NCI-H748 (cell line): ENCODE data around the gene CLEC4G.

Experiments
- DNase-seq: peaks from one replicate; lab custom pipeline; 2025; ENCODE audit not compliant: unreplicated experiment; lab: John Stamatoyannopoulos, UW

Gene CLEC4G

DNA sequence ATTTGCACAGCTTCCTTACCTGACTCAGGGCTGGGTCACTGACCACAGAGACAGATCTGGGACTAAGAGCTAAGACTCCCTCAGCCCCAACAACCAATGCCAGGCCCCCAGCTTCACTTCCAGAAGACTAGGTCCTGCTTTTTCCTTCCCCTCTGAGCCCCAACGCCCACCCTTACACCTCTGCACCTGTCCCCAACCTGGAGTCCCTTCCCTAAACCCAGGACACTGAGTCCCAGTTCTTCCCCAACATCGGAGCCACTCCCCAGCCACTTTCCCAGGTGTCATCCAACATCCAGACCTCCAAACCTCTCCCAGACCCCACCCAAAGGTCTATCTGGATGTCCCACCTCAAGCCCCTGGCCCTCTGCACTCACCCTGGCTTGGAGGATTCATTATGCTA lies 32.9 kb downstream of the CLEC4G start:
- DNase-seq, result no peak

DNA sequence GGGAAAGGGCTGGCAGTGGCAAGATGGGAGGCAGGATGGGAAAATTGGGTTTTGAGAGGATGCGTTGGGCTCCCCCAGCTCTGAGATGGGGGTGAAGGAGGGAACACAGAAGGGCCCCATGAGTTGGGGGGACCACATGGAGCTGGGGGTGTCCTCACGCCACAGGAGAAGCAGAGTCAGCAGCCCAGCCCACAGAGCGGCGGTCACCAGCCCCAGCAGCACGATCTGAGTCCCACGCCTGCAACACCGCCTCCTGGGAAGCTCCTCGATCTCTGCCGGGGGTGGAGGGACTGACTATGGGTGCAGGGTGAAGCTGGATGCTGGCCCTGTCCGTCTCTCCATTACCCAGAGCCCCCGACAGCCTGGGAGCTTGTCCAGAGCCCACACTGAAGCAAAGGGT lies 33.3 kb downstream of the CLEC4G start:
- no peak for DNase-seq

DNA sequence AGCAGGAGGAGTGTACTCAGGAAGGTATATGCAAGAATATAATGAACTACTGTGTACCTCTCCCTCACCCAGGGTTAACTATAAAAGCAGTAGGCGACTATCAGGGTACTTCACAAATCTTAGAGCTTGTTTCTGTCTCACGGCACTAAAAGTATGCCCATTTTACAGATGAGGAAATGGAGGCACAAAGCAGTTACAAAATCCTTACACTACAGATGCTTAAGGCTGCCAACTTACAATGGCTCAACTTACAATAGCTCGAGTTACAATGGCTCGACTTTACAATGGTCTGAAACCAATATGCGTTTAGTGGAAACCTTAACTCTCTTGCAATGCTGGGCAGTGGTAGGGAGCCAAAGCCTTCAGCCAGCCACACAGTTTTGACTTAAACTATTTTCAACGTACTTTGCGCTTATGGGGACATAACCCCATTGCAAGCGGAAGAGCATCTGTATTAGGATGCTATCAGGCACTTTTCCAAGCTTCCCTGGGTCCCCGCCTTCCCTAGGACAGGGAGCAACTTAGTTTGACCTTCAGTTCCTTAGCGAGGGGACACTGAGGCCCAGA lies 34.1 kb downstream of the CLEC4G start:
- DNase-seq, result no peak

DNA sequence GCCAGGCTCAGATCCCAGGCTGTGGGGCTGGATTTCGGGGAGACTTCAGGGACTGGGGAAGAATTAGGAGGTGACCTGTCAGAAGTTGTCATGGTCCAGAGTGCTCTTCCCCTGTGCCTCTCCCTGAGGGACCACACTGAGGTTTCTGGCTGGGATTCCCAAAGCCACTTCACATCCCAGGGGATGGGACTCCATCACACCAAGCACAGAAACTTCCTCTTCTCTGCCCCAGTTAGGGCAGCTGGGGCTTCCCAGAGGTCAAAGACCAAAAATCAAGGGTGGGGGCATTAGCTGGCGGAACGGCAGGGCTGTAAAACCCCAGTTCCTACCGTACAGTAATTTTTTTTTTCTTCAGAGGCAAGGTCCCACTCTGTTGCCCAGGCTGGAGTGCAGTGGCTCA lies 37.4 kb downstream of the CLEC4G start:
- no peak for DNase-seq

DNA sequence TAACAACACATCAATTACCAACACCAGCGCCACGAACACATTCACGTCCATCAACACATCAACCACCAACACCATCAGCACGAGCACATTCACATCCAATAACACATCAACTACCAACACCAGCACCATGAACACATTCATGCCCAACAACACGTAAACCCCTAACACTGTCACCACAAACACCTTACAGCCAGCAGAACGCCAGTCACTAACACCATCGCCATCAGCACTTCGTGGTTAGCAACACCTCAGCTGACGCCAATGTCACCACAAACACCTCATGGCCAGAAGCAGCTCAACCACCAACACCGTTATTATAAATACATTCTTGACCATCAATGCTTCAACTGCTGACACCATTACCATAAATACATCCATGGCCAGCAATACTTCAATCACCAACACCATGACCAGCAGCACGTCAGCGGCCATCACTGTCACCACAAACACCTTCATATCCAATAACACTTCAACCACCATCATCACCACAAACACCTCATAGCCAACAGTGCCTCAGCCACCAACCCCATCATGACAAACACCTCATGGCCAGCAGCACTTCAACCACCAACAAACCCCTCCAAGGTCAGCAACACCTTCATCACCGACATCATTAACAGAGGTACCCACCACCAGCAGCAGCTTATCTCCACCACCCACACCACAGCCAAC lies 39.4 kb downstream of the CLEC4G start:
- DNase-seq, result no peak

DNA sequence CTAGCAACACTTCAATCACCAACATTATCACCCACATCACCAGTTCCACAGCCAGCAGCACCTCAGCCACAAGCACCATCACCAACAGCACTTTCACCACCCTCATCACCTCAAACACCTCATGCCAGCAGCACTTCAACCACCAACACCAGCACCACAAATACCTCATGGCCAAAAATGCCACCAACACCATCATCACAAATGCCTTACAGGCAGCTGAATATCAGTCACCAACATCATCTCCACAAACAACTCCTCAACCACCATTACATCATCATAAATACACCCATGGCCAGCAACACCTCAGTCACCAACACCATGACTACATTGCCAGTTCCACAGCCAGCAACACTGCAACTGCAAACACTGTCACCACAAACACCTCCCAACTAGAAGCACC lies 40.4 kb downstream of the CLEC4G start:
- DNase-seq, result no peak

DNA sequence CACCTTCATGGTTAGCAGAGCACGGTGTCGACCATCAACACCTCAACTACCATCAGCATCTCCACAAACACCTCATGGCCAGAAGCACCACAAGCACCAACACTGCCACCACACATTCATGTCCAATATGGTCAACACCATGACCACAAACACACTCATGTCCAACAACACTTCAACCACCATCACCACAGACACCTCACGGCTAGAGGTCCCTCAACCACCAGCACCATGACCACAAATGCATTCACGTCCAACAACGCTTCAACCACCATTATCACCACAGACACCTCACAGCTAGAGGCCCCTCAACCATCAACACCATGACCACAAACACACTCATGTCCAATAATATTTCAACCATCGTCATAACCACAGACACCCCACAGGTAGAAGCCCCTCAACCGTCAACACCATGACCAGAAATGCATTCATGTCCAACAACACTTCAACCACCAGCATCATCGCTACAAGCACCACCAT lies 41.1 kb downstream of the CLEC4G start:
- DNase-seq, result no peak

DNA sequence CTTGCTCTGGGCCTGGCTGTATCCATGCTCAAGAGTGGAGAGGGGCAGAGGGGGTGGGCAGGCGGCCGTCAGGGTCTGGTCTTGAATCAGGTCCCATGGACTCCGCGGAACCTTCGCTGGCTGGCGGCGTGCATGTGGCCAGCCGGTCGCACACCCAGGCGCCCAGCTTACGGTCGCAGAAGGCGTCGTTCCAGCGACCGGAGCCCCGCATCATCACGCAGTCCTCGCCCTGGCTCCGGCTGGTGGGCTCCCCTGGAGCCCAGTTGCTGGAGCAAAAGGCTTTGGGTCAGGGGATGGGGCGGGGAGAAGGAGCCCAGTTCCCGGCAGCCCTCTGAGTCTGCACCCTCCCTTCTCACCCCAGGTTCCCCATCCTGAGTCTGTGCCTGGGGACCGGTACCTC lies 42.7 kb downstream of the CLEC4G start:
- DNase-seq, result no peak

DNA sequence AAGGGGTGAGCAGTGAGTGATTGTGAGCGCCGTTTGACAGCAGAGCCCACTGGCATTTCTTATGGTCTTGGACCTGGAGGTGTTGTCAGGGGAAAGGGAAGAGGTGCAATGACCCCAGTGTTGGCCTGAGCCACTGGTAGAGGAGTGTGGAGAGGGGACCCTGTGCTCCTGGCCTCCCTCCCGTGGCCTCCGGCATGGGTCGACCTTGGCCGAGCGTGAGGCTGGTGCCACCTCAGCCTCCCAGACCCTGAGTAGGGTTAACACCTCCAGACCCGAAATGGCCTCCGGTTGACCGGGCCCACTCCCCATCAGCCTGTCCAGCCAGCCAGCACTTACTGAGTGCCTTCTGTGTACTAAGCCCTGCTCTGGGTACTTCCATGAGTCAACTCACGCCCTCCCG lies 44.7 kb downstream of the CLEC4G start:
- DNase-seq, result no peak

DNA sequence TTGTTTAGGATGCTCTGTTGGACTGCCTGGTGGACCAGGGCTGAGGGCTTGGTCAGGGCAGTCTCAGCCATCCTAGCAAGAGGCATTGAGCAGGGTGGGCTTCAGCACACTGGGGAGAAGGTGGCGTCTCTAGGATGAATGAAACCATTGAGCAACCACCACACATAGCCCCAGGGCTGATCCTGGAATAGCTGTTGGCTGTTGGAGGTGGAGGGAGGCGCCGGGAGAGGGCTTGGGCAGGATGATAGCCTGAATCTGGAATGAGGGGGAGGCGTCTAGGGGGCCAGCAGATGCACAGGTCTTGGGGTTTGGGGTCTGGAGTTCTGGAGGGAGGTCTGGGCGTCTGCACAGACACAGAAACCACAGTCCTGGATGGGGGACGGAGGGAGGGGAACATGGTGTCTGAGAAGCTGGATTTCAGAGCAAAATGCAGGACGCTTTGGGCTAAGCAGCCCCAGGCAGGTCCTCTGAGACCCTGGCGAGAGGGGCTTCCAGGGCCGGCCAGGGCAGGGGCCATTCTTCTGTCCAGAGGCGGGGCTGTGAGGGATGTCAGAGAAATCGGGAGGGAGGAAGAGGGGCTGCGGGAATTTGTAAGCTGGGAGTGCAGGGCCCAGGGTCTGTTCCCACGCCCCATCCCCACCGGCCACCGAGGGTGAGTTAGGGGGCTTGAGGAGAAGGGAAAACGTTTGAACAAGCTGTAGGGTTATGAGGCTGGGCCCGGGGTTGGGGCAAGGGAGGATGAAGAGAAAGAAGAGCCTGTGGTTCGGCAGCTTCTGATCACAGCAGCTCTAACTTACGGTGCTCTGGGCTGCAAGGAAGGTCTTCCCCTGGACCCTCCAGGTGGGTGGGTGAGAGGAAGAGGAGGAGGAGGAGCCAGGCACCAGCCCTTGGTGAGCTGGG lies 46.1 kb downstream of the CLEC4G start:
- DNase-seq, result no peak

DNA sequence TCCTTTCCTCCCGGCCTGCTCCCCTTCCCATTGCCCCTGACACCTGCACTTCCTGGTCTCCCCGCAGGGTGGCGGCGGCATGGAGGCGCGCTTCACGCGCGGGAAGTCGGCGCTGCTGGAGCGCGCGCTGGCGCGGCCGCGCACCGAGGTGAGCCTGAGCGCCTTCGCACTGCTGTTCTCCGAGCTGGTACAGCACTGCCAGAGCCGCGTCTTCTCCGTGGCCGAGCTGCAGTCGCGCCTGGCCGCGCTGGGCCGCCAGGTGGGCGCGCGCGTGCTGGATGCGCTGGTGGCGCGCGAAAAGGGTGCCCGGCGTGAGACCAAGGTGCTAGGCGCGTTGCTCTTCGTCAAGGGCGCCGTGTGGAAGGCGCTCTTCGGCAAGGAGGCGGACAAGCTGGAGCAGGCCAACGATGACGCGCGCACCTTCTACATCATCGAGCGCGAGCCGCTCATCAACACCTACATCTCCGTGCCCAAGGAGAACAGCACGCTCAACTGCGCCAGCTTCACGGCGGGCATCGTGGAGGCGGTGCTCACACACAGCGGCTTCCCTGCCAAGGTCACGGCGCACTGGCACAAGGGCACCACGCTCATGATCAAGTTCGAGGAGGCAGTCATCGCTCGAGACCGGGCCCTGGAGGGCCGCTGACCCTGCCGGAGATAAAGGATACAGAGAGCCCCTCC lies 49.6 kb downstream of the CLEC4G start:
- DNase-seq, result no peak

DNA sequence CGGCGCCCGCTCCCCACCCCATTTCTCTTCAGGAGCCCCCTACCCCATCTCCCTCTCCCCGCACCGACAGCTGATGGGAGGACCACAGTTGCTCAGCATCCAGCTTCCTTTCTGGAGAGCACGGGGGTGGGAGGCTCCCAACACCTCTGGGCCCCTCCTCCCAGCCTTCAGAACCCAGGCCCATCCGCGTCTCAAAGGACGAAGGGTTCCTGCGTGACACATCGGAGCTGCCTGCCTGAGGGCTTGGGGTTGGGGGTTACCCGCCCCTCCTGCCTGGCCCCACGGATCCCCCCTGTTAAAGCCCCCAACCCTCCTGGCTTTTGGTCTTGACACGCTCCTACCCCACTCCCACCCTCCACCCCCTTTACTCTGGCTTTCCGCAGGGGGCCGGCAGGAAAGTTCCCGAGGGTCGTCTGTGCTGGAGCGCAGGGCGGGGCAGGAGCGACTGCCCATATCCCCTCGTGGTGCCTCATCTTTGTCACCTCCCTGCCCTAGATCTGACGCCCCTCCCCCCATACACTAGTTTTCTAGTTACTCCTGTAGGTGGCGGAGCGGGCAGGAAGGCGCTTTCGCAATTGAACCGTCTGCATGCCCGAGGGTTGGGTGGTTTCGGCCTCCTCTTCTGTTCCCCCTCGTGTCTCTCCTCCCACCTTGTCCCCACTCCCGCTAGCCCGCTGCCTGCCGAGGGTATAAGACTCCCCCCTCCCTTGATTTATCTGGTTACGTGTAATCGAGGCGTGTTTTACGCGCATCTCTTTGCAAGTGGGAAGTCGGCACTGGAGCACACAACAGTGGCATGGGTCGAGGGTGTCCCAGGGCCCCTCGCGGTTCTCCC lies 50.4 kb downstream of the CLEC4G start:
- DNase-seq, result peak; percentile 33

DNA sequence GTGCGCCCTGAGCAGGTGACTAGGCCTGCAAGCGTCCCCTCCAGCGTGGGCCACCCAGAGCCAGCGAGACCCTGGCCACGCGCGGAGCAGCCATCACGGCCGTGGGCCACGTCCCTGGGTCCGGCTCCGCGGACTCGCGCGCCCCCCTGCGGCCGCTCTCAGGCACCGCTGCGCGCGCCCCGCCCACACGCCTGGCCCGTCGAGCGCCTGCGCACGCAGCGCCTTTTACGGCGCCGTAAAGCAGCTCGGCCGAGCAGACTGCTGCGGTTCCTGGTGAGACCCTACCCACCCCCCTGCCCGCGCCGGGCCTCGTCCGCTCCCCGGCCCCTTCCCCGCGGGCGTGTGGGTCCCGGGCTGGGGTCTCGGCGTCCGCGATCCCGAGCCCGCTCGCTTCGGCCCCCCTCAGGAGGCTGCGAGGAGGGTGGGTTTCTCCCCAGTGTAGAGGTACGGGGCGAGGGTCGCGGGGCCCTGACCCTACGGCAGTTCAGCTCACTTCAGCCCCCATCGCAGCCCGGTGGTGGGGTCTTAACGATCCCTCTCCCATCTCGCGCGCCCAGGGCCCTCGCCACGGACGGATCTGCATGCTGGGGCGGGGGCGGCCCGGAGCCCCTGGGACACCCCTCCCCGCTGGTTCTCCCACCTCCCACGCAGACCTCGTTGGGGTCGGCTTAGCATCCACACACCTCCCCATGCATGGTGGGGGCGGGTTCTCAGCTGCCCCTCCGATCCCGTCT lies 51.1 kb downstream of the CLEC4G start, which contains the start of gene TRAPPC5:
Gene TRAPPC5, plus strand, starts transcription at position 228 of the 734 bp plus-strand sequence. CDS start 1,421 bp downstream, outside the sequence.
- peak; percentile 82 for DNase-seq

DNA sequence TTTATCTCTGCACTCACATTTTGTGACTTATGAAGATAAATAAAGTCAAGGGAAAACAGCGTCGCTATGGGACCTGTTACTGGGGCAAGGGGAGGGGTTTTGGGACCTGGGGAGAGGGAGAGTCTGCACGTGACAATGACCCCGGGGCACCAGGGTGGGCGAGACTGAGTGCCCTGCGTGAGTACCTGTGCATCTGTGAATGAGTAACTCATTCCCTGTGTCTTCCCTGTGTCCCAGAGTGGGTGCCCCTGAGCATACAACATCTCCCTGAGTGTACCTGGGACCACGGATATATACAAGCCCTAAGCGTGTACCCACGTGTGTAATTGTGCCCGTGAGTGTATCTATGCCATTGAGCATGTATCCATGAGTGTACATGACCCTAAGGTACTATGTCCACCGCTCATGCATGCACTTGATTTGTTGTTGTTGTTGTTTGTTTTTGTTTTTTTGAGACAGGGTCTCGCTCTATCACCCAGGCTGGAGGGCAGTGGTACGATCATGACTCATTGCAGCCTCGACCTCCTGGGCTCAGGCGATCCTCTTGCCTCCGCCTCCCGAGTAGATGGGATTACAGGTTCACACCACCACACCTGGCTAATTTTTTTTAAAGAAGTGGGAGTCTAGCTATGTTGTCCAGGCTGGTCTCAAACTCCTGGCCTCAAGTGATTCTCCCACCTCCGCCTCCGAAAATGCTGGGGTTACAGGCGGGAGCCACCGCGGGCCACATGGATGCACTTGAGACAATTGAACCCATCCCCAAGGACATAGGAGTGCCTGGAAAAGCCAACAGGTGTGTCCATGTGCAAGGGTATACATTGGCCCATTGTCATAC lies 51.9 kb downstream of the CLEC4G start:
- no peak for DNase-seq

DNA sequence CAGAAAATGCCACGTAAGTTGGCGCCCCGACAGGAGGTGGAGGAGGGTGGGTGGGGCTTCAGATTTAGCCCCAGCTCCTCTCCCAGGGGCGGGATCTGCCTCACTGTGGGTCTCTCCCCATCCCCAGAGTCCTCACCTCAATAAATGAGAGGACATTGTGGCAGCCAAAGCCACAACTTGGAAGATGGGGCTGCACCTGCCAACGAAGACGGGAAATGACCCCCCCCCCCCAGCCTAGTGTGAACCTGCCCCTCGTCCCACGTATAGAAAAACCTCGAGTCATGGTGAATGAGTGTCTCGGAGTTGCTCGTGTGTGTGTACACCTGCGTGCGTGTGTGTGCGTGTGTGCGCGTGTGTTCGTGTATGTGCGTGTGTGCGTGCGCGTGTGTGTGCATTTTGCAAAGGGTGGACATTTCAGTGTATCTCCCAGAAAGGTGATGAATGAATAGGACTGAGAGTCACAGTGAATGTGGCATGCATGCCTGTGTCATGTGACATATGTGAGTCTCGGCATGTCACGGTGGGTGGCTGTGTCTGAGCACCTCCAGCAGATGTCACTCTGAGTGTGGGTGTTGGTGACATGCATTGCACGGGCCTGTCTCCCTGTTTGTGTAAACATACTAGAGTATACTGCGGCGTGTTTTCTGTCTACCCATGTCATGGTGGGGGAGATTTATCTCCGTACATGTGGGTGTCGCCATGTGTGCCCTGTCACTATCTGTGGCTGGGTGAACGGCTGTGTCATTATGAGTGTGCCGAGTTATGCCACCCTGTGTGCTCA lies 52.7 kb downstream of the CLEC4G start:
- peak; percentile 14 for DNase-seq
